Uterus (tissue), 2 donors: ENCODE measurements around the gene TRPM1.

Source experiments
- CTCF ChIP-seq, 4 experiments: fragments of 200-600 bp in 2 of 4; fragments of 450-650 bp in 2 of 4; sonication (generic) in 2 of 4; IDR thresholded peaks; one replicate each; pipeline ENCODE4 v1.5.1; 2016 to 2019; ENCODE audit warnings: antibody characterized with exemption in 4 of 4, mild to moderate bottlenecking in 2 of 4, moderate library complexity in 1 of 4
- POLR2A ChIP-seq, 2 donors: fragments of 450-650 bp; IDR thresholded peaks; one replicate each; pipeline ENCODE4 v1.6.1; 2016; ENCODE audit warnings: antibody characterized with exemption in 2 of 2, mild to moderate bottlenecking in 1 of 2, moderate library complexity in 1 of 2

- no peak for TF ChIP-seq CTCF (IDR thresholded peaks at IDR 0.05)
- no peak for TF ChIP-seq POLR2A (IDR thresholded peaks at IDR 0.05)
Observed at GRCh38 chr15:31077941-31078340, 23.6 kb downstream of the TRPM1 start.
